GM13976 (cell line): ENCODE measurements around the gene LIPT2.

Experiments
- DNase-seq: peaks from one replicate; pipeline ENCODE4 v3.0.0; 2012; ENCODE audit warnings: low spot score
- in situ Hi-C: fragments of 300-500 bp; cut with MboI; formaldehyde crosslinking; loops from one replicate; pipeline ENCODE4 v1.12.0; 2022; ENCODE audit warnings: low sequenced_read_pairs, mixed read lengths, inconsistent platforms; ENCODE audit not compliant: unreplicated experiment
- TF ChIP-seq, protein P1 (sequence below): IDR thresholded peaks from 2 replicates; pipeline ENCODE4 v1.5.1; 2012; ENCODE audit warnings: borderline replicate concordance, mild to moderate bottlenecking; ENCODE audit not compliant: insufficient read depth; ENCODE audit errors: extremely low read depth, missing control alignments, control extremely low read depth

Gene LIPT2

DNA sequence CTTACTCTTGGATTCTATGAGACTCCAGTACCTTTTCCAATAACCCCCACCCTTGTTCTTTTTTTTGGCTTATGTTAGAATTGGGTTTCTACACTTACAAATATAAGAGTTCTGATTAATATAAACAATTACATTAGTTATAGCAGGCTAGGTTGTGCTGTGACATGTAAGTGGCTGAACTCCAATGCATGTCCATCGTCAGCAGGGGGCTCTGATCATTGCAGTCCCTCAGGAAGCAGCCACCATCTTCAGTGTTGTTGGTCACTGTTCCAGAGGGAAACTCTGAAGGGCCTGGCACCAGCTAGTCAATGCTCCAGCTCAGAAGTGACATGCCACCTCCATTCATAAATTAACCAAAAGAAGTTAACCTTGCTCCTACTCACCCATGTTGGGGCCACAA is 5.6 kb downstream of the LIPT2 start:
- TF ChIP-seq, protein P1, sequence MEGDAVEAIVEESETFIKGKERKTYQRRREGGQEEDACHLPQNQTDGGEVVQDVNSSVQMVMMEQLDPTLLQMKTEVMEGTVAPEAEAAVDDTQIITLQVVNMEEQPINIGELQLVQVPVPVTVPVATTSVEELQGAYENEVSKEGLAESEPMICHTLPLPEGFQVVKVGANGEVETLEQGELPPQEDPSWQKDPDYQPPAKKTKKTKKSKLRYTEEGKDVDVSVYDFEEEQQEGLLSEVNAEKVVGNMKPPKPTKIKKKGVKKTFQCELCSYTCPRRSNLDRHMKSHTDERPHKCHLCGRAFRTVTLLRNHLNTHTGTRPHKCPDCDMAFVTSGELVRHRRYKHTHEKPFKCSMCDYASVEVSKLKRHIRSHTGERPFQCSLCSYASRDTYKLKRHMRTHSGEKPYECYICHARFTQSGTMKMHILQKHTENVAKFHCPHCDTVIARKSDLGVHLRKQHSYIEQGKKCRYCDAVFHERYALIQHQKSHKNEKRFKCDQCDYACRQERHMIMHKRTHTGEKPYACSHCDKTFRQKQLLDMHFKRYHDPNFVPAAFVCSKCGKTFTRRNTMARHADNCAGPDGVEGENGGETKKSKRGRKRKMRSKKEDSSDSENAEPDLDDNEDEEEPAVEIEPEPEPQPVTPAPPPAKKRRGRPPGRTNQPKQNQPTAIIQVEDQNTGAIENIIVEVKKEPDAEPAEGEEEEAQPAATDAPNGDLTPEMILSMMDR, result peak; percentile 19
- in situ Hi-C loops, result no loop called here
- DNase-seq, result no peak

DNA sequence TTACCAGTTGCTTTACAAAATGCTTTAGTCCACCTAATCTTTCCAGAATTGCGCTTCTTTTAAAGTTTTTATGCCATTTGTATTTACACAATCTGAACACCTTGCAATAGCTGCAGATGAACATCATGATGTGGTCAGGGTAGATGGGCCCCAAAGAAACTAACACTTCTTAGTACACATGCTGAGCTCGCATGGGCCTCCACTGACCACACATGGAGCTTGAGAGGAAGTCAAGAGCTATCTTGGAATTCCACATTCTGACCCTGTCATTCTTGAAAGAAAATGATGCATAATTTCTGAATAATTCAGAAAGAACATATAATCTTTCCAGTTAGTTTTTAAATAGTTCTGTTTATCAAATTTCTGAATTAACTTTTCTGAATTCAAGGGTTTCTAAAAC is 7.7 kb downstream of the LIPT2 start:
- TF ChIP-seq, protein P1, result no peak
- in situ Hi-C loops, result no loop called here
- DNase-seq, result no peak

DNA sequence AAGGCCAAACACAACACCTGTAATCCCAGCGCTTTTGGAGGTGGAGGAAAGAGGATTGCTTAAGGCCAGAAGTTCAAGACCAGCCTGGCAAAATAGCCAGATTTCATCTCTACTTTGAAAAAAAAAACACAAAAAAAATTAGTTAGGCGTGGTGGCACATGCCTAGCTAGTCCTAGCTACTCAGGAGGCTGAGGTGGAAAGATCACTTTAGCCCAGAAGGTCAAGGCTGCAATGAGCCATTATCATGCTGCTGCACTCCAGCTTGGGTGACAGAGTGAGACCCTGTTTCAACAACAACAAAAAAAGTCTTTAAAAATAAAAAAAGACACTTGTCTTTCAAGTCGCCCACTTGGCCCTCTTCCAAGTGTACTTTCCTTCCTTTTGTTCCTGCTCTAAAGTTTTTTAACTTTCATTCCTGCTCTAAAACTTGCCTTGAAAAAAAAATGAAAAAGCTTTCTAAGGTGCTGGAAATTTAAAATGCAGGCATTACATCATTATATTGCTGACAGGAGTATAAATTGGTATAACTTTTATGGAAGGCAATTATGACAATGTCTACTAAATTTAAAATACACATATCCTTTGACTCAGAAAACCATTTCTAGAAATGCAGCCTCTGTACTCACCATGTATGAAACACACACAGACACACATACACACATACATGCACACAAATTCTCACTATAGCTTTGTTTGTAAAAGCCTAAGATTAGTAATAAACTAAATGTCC is 12.7 kb downstream of the LIPT2 start:
- TF ChIP-seq, protein P1, result no peak
- DNase-seq, result no peak
- in situ Hi-C loops, result no loop called here

DNA sequence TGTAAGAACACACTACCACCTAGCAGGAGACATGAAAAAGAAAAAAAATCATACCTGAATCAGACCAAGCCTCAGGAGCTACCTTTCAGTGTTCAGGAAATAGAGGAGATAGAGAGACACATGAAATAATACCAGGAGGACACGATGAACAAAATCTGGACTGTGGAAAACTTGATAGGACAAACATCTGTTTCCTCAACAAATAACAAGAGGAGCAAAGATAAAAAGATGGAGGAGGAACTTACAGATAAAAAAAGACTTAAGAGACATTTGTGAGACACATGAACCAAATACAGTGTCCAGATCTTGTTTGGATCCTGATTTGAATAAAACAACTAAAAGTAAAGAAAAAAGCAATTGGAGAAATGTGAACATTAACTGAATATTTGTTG is 13.8 kb downstream of the LIPT2 start:
- DNase-seq, result no peak
- in situ Hi-C loops, result no loop called here
- TF ChIP-seq, protein P1, result no peak

DNA sequence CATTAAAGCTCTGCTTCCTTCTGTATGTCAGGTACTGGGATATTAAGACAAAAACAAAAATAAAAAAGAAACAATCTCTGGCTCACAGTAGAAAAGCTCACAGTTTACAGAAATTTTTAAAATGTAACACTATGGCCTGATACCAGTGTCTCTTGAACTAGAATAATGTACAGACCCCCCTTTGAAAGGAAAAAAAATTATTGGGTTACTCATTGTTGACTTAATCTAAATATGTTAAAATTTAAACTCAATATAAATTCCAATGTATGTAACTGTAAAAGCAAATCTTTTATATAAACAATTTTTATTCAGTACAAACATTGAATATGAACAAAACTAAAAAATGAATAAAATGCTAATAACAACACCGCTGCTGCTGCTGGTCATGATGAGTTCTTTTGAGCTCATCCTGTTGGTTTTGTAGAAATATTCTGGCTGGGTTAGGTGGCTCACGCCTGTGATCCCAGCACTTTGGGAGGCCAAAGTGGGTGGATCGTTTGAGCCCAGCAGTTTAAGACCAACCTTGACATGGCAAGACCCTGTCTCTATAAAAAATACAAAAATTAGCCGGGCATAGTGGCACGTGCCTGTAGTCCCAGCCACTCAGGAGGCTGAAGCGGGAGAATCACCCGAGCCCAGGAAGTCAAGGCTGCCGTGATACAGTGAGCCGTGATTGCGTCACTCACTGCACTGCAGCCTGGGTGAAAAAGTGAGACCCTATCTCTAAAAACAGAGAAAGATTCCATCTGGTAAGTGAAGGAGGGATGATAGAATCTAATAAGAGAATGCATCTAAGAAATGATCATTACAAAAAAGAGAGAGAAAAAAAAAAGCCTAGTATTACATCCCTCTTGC is 14.4 kb downstream of the LIPT2 start:
- DNase-seq, result no peak
- in situ Hi-C loops, result no loop called here
- TF ChIP-seq, protein P1, result no peak

DNA sequence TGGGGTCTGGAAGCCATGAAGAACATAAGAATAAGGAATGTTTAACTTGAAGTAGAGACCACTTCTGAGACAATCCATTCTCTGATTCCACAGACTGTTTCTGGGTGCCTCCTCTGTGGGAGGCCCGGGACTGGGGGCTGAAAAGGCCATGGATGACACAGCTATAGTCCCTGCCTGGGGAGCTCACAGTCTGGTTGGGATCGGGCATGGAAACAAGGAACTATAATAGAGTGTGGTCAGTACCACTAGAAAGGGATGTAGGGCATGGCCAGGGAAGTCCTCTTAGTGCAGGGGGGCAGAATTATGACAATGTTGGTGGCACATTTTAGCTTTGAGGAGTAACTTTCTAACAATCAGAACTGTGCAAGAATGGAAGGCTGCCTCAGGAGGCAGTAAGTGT is 17.0 kb downstream of the LIPT2 start:
- TF ChIP-seq, protein P1, result no peak
- no peak for DNase-seq
- in situ Hi-C loops, result no loop called here

DNA sequence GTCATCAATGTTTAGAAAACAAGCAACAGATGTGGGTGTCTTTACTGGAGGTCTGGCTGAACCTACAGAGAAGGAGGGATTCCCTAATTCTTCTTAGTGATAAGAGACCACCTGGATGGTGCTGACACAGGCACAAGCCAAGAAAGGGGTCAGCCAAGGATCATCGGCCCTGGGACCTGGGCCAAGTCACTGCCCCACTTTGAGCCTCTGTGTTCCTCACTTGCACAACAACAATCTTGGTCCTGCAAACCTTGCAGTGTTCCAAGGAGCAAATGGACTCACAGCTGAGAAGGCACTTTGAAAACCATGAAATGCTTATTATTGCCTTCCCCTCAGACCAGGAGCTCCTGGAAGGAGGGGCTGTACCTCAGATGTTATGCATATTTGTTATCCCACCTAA is 19.2 kb downstream of the LIPT2 start:
- in situ Hi-C loops, result no loop called here
- TF ChIP-seq, protein P1, result no peak
- DNase-seq, result no peak
